Panc1 (cell line): Measurements from ENCODE around the gene RBMS3. TPM values are rescaled to one million over a fixed set of nuclear protein-coding genes. Genes with fewer than 3 reads are reported as not detected.

ENCODE experiments used
- ATAC-seq: fragments of 200-7000 bp; cut with Tn5 transposase; 2 replicates; pipeline ENCODE4 v1.9.1; 2020; ENCODE audit warnings: mild to moderate bottlenecking, moderate library complexity
- BruUV-seq: library from RNA; stranded (reverse); fragments of 400-500 nt; replicated peaks from 2 replicates; lab custom pipeline; 2021; lab: Mats Ljungman, UMichigan
- CTCF ChIA-PET: fragments of 300-600 bp; sonication (Branson Sonifier 250); formaldehyde crosslinking; loops from one replicate; lab custom pipeline; 2022; ENCODE audit warnings: antibody characterized with exemption; lab: Charles Lee
- POLR2A ChIA-PET: fragments of 300-600 bp; sonication (Branson Sonifier 250); formaldehyde crosslinking; loops from one replicate; lab custom pipeline; 2022; ENCODE audit warnings: antibody characterized with exemption; lab: Charles Lee
- DNase-seq: peaks from one replicate; pipeline ENCODE4 v3.0.0-alpha.2; 2010; ENCODE audit warnings: low read depth, low spot score
- H3K27ac ChIP-seq: 2 replicates; pipeline ENCODE4 v1.5.1; 2011; ENCODE audit warnings: mild to moderate bottlenecking, low read length, inconsistent platforms
- H3K27me3 ChIP-seq: fragments of 200-500 bp; sonication (Bioruptor generic); 2 replicates; pipeline ENCODE4 v1.6.0; 2014; ENCODE audit warnings: low read length, inconsistent platforms; ENCODE audit not compliant: control insufficient read depth, insufficient read depth
- H3K36me3 ChIP-seq: fragments of 200-500 bp; sonication (Bioruptor generic); 2 replicates; pipeline ENCODE4 v1.5.1; 2014; ENCODE audit warnings: inconsistent platforms, mild to moderate bottlenecking, low read length, moderate library complexity; ENCODE audit not compliant: control insufficient read depth, insufficient read depth
- H3K4me1 ChIP-seq: 2 replicates; pipeline ENCODE4 v1.5.1; 2011; ENCODE audit warnings: inconsistent platforms, mild to moderate bottlenecking, low read length, moderate library complexity; ENCODE audit not compliant: control insufficient read depth, insufficient read depth
- H3K4me3 ChIP-seq, 2 experiments: 2 replicates each; pipeline ENCODE4 v1.5.1; 2011 to 2012; ENCODE audit warnings: low read depth in 2 of 2, low read length in 2 of 2, mild to moderate bottlenecking in 2 of 2, inconsistent platforms in 1 of 2, moderate library complexity in 1 of 2
- H3K9me3 ChIP-seq: fragments of 200-500 bp; sonication (Bioruptor generic); 2 replicates; pipeline ENCODE4 v1.5.1; 2014; ENCODE audit warnings: low read depth, mild to moderate bottlenecking, inconsistent platforms, low read length, moderate library complexity; ENCODE audit not compliant: control insufficient read depth, insufficient read depth
- POLR2AphosphoS5 ChIP-seq: IDR thresholded peaks from 2 replicates; pipeline ENCODE4 v1.6.1; 2012; ENCODE audit warnings: mild to moderate bottlenecking, low read depth, low read length, moderate library complexity
- SIN3A ChIP-seq: IDR thresholded peaks from 2 replicates; pipeline ENCODE4 v1.6.1; 2012; ENCODE audit warnings: low read depth, mild to moderate bottlenecking, low read length, moderate library complexity, borderline replicate concordance; ENCODE audit not compliant: insufficient read depth
- TCF7L2 ChIP-seq: IDR thresholded peaks from 2 replicates; pipeline ENCODE4 v1.6.1; 2011; ENCODE audit warnings: mild to moderate bottlenecking, low read depth, low read length, inconsistent platforms
- in situ Hi-C: cut with HindIII; loops from 2 replicates; pipeline ENCODE4 v1.10.0; 2016; ENCODE audit warnings: low sequenced_read_pairs, low pct_unique_long_range_greater_than_20kb
- intact Hi-C: fragments of 100-400 bp; cut with micrococcal nuclease; formaldehyde crosslinking; loops from one replicate; pipeline ENCODE4 v1.10.0; 2022; ENCODE audit not compliant: unreplicated experiment
- total RNA-seq: library from RNA; stranded (reverse); gene quantifications from one replicate; pipeline ENCODE4 v1.2.1, GENCODE V29; 2021; ENCODE audit not compliant: unreplicated experiment
- TF ChIP-seq, protein P1 (sequence below), 2 experiments: IDR thresholded peaks; 2 replicates each; pipeline ENCODE4 v1.6.1; 2011 to 2012; ENCODE audit warnings: low read depth in 2 of 2, control low read depth in 1 of 2, low read length in 1 of 2, mild to moderate bottlenecking in 1 of 2, moderate library complexity in 1 of 2; ENCODE audit not compliant: insufficient read depth in 1 of 2
- TF ChIP-seq, protein P2 (sequence below): fragments of 450-650 bp; IDR thresholded peaks from 2 replicates; pipeline ENCODE4 v1.5.1; 2017; ENCODE audit warnings: mild to moderate bottlenecking

The RBMS3 gene
- total RNA-seq, 1 experiment from 2014 or later: 1.1 TPM

DNA sequence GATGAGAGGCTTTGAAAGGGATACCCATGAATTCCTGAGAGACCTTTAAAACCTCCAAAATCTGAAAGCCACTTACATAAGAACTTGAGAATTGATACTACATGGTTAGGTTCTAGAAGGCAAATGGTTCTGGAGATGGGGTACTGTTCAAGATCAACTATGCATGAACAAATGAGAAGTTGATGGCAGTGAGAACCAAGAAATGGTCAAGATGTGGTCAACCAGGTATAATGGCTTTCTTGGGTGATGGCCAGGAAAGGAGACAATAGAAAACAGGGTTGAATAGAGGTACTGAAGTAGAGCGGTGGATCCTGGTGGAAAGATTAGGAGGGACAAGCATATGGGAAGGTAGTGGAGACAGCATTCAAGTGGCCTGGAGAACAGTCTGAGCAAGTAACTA, 200.4 kb downstream of the RBMS3 start:
- Histone ChIP-seq H3K4me3 (no peak overlapping the region), H3K27me3 (no peaks in the 10 kb centered on the region), H3K36me3 (no peaks in the 10 kb centered on the region), H3K4me1 (no peaks in the 10 kb centered on the region), H3K27ac (no peak overlapping the region), H3K9me3 (no peaks in the 10 kb centered on the region)
- no peak for TF ChIP-seq TCF7L2
- TF ChIP-seq, protein P1, sequence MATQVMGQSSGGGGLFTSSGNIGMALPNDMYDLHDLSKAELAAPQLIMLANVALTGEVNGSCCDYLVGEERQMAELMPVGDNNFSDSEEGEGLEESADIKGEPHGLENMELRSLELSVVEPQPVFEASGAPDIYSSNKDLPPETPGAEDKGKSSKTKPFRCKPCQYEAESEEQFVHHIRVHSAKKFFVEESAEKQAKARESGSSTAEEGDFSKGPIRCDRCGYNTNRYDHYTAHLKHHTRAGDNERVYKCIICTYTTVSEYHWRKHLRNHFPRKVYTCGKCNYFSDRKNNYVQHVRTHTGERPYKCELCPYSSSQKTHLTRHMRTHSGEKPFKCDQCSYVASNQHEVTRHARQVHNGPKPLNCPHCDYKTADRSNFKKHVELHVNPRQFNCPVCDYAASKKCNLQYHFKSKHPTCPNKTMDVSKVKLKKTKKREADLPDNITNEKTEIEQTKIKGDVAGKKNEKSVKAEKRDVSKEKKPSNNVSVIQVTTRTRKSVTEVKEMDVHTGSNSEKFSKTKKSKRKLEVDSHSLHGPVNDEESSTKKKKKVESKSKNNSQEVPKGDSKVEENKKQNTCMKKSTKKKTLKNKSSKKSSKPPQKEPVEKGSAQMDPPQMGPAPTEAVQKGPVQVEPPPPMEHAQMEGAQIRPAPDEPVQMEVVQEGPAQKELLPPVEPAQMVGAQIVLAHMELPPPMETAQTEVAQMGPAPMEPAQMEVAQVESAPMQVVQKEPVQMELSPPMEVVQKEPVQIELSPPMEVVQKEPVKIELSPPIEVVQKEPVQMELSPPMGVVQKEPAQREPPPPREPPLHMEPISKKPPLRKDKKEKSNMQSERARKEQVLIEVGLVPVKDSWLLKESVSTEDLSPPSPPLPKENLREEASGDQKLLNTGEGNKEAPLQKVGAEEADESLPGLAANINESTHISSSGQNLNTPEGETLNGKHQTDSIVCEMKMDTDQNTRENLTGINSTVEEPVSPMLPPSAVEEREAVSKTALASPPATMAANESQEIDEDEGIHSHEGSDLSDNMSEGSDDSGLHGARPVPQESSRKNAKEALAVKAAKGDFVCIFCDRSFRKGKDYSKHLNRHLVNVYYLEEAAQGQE (IDR thresholded peaks at IDR 0.05; ENCODE audit: insufficient read depth in 1 of 2, low read depth in 2 of 2, low read length in 1 of 2): no peak
- ChIA-PET CTCF (no interaction called here), POLR2A (no interaction called here)
- in situ Hi-C loops (no loop called here), intact Hi-C loops (no loop called here)
- BruUV-seq: no TSS peak
- DNase-seq (no peak), ATAC-seq (no peak)

DNA sequence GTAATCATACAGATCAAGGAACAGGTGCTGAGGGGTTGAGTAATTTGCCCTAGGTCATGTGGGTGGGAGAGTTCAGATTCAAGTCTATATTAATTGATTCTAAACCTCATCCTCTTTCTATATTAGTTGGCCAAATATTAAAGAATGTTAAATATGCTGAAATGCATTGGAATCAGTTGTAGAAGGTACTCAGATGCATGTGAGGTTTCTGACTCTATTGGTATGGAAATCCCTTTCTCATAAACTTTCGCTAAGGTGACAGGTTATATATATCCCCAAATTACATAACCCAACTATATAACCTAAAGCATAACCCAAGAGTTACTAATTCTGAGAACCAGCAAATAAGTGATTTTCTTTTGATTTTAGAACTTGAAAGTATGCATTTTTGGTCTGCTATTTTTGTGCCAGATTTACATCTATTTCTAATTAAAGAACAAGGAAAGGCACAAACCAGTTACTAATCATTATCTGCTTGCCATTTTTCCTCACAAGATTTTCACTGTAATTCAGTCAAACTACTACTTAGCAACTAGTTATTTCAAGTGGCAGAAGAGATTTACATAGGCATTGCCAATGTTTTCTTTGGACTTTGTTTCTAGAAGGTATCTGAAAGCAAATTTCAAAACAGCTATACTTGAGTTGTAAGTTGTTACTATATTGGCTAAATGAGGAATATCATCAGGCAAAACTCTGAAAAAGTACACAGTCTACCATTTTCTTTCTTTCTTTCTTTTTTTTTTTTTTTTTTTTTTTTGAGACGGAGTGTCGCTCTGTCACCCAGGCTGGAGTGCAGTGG, 201.3 kb downstream of the RBMS3 start:
- no peak for DNase-seq
- H3K9me3 ChIP-seq: no peaks in the 10 kb centered on the region
- intact Hi-C loops (no loop called here), in situ Hi-C loops (no loop called here)
- ChIA-PET POLR2A (no interaction called here), CTCF (interaction anchor here (0.7 kb wide), 1 partner anchor 217 kb away, joined by 5 read pairs; no protein-coding TSS in a partner anchor)
- H3K27ac ChIP-seq: no peak overlapping the region
- H3K36me3 ChIP-seq: no peaks in the 10 kb centered on the region
- TF ChIP-seq TCF7L2: no peak
- TF ChIP-seq, protein P2, sequence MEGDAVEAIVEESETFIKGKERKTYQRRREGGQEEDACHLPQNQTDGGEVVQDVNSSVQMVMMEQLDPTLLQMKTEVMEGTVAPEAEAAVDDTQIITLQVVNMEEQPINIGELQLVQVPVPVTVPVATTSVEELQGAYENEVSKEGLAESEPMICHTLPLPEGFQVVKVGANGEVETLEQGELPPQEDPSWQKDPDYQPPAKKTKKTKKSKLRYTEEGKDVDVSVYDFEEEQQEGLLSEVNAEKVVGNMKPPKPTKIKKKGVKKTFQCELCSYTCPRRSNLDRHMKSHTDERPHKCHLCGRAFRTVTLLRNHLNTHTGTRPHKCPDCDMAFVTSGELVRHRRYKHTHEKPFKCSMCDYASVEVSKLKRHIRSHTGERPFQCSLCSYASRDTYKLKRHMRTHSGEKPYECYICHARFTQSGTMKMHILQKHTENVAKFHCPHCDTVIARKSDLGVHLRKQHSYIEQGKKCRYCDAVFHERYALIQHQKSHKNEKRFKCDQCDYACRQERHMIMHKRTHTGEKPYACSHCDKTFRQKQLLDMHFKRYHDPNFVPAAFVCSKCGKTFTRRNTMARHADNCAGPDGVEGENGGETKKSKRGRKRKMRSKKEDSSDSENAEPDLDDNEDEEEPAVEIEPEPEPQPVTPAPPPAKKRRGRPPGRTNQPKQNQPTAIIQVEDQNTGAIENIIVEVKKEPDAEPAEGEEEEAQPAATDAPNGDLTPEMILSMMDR: no peak
- no peak for TF ChIP-seq SIN3A
- TF ChIP-seq, protein P1 (IDR thresholded peaks at IDR 0.05; ENCODE audit: insufficient read depth in 1 of 2, low read depth in 2 of 2, low read length in 1 of 2): no peak
- no peak for TF ChIP-seq POLR2AphosphoS5
- H3K4me3 ChIP-seq: no peak overlapping the region
- no peaks in the 10 kb centered on the region for H3K4me1 ChIP-seq
- no peak for ATAC-seq
- no peaks in the 10 kb centered on the region for H3K27me3 ChIP-seq
- BruUV-seq: no TSS peak
